Mesenchymal stem cell (in vitro differentiated cells and primary cell): ENCODE data around the gene DIAPH2.

ENCODE experiments used
- DNase-seq: peaks from one replicate; pipeline ENCODE4 v3.0.0-alpha.2; 2013
- H2AFZ ChIP-seq: one replicate; pipeline ENCODE4 v1.6.1; 2013; ENCODE audit warnings: low read depth, mild to moderate bottlenecking, control low read depth, inconsistent platforms, low read length, moderate library complexity
- H2AK5ac ChIP-seq: 2 replicates; pipeline ENCODE4 v1.6.1; 2013; ENCODE audit warnings: low read length, moderate library complexity, mild to moderate bottlenecking, inconsistent platforms; ENCODE audit not compliant: severe bottlenecking
- H2BK120ac ChIP-seq: one replicate; pipeline ENCODE4 v1.6.1; 2013; ENCODE audit warnings: low read depth, mild to moderate bottlenecking, inconsistent platforms, low read length, moderate library complexity
- H2BK12ac ChIP-seq, 2 experiments: one replicate each; pipeline ENCODE4 v1.6.1; 2013; ENCODE audit warnings: inconsistent platforms in 2 of 2, low read length in 2 of 2, mild to moderate bottlenecking in 2 of 2, moderate library complexity in 2 of 2, control low read depth in 1 of 2
- H2BK15ac ChIP-seq: one replicate; pipeline ENCODE4 v1.6.1; 2013; ENCODE audit warnings: mild to moderate bottlenecking, low read depth, inconsistent platforms; ENCODE audit not compliant: poor library complexity, severe bottlenecking
- H2BK5ac ChIP-seq: 2 replicates; pipeline ENCODE4 v1.6.1; 2013; ENCODE audit warnings: low read depth, mild to moderate bottlenecking, low read length, control low read depth, inconsistent platforms; ENCODE audit not compliant: poor library complexity, severe bottlenecking
- H3K14ac ChIP-seq, 2 experiments: one replicate each; pipeline ENCODE4 v1.6.1; 2013; ENCODE audit warnings: inconsistent platforms in 2 of 2, low read length in 2 of 2, control low read depth in 1 of 2, mild to moderate bottlenecking in 1 of 2, moderate library complexity in 1 of 2
- H3K18ac ChIP-seq, 2 experiments: one replicate each; pipeline ENCODE4 v1.6.1; 2013; ENCODE audit warnings: inconsistent platforms in 2 of 2, low read length in 2 of 2, control low read depth in 1 of 2, low read depth in 1 of 2, mild to moderate bottlenecking in 1 of 2
- H3K23ac ChIP-seq, 2 experiments: one replicate each; pipeline ENCODE4 v1.6.1; 2013; ENCODE audit warnings: inconsistent platforms in 2 of 2, low read length in 2 of 2, mild to moderate bottlenecking in 2 of 2, moderate library complexity in 2 of 2, control low read depth in 1 of 2
- H3K27ac ChIP-seq: 2 replicates; pipeline ENCODE4 v1.5.1; 2013; ENCODE audit warnings: mild to moderate bottlenecking, moderate library complexity, low read length, control low read depth, inconsistent platforms; ENCODE audit not compliant: poor library complexity, severe bottlenecking
- H3K27me3 ChIP-seq, 2 experiments: 2 replicates each; pipeline versions ENCODE4 v1.6.1 to v1.7.0; 2013; ENCODE audit warnings: low read length in 2 of 2, mild to moderate bottlenecking in 2 of 2, moderate library complexity in 2 of 2, control low read depth in 1 of 2, inconsistent platforms in 1 of 2; ENCODE audit not compliant: control insufficient read depth in 1 of 2, insufficient read depth in 1 of 2
- H3K36me3 ChIP-seq, 2 experiments: 2 replicates each; pipeline versions ENCODE4 v1.6.1 to v1.7.0; 2013; ENCODE audit warnings: low read length in 2 of 2, control low read depth in 1 of 2, inconsistent platforms in 1 of 2, low read depth in 1 of 2, mild to moderate bottlenecking in 1 of 2; ENCODE audit not compliant: insufficient read depth in 2 of 2, control insufficient read depth in 1 of 2
- H3K4ac ChIP-seq, 2 experiments: one replicate each; pipeline ENCODE4 v1.6.1; 2013; ENCODE audit warnings: inconsistent platforms in 2 of 2, low read length in 2 of 2, mild to moderate bottlenecking in 2 of 2, moderate library complexity in 2 of 2, control low read depth in 1 of 2, low read depth in 1 of 2
- H3K4me1 ChIP-seq: 2 replicates; pipeline ENCODE4 v1.6.1; 2013; ENCODE audit warnings: low read depth, low read length, control low read depth; ENCODE audit not compliant: control insufficient read depth, insufficient read depth
- H3K4me2 ChIP-seq: 2 replicates; pipeline ENCODE4 v1.6.1; 2013; ENCODE audit warnings: low read length, mild to moderate bottlenecking, inconsistent platforms; ENCODE audit not compliant: poor library complexity, severe bottlenecking
- H3K4me3 ChIP-seq, 2 experiments: 2 replicates each; pipeline versions ENCODE4 v1.5.1 to v1.7.0; 2013; ENCODE audit warnings: low read length in 2 of 2, mild to moderate bottlenecking in 2 of 2, control low read depth in 1 of 2, low read depth in 1 of 2; ENCODE audit not compliant: insufficient read depth in 1 of 2
- H3K79me1 ChIP-seq: replicated peaks from 2 replicates; pipeline ENCODE4 v1.6.1; 2013; ENCODE audit warnings: mild to moderate bottlenecking, control low read depth, low read length, inconsistent platforms; ENCODE audit not compliant: poor library complexity, severe bottlenecking
- H3K9ac ChIP-seq: 2 replicates; pipeline ENCODE4 v1.7.0; 2013; ENCODE audit warnings: mild to moderate bottlenecking, low read length, moderate library complexity
- H3K9me3 ChIP-seq: 2 replicates; pipeline ENCODE4 v1.7.0; 2013; ENCODE audit warnings: mild to moderate bottlenecking, low read length; ENCODE audit not compliant: control insufficient read depth
- H4K8ac ChIP-seq: one replicate; pipeline ENCODE4 v1.6.1; 2013; ENCODE audit warnings: inconsistent platforms, mild to moderate bottlenecking, low read length, moderate library complexity
- H4K91ac ChIP-seq: one replicate; pipeline ENCODE4 v1.6.1; 2013; ENCODE audit warnings: mild to moderate bottlenecking, low read length, inconsistent platforms
- WGBS: methylation state at CpG from one replicate; pipeline ENCODE4 v1.1.7; 2013; ENCODE audit warnings: mixed read lengths; 5-methylcytosine and 5-hydroxymethylcytosine counted together

Gene DIAPH2

DNA sequence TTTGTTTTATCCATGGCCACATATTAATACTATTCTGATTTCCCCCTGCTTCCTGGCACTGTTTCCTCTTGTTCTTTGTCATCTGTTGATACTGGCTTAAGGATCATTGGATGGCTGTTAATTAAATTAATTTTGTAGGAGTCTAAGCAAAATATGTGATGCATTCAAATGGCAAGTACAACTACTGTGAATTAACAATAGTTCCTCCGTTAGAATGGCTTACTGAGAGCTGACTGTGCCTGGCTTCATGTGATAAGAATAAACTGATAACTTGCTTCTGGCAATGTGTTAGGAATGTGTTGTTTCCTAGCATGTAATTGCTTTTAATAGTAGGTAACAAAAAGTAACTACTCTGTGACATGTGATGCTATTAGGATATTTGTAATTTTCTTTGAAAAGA lies 297.5 kb downstream of the DIAPH2 start:
- no peak overlapping the region for H2BK120ac ChIP-seq
- no peak overlapping the region for H3K18ac ChIP-seq
- H3K23ac ChIP-seq, result no peak overlapping the region
- no peak overlapping the region for H2BK15ac ChIP-seq
- H4K8ac ChIP-seq, result no peak overlapping the region
- 36% methylated on average over 1 of the region's 1 CpG for WGBS
- H3K9me3 ChIP-seq, result no peaks in the 10 kb centered on the region
- H3K4ac ChIP-seq, result no peak overlapping the region
- no peaks in the 10 kb centered on the region for H3K79me1 ChIP-seq
- no peak overlapping the region for H3K9ac ChIP-seq
- no peaks in the 10 kb centered on the region for H3K4me1 ChIP-seq
- H3K36me3 ChIP-seq, result peaks cover 0 to 7% of the 10 kb centered on the region in 2 experiments
- H3K4me2 ChIP-seq, result no peak overlapping the region
- H2AFZ ChIP-seq, result no peak overlapping the region
- H2BK5ac ChIP-seq, result no peak overlapping the region
- no peak overlapping the region for H3K4me3 ChIP-seq
- no peak overlapping the region for H2BK12ac ChIP-seq
- H3K27ac ChIP-seq, result no peak overlapping the region
- H4K91ac ChIP-seq, result no peak overlapping the region
- H3K27me3 ChIP-seq, result no peaks in the 10 kb centered on the region
- no peak overlapping the region for H3K14ac ChIP-seq
- no peak for DNase-seq
- no peak overlapping the region for H2AK5ac ChIP-seq

GRCh38 chrX:96984538-96984937 lies 299.9 kb downstream of the DIAPH2 start:
- Histone ChIP-seq H4K8ac (no peak overlapping the region), H3K4ac (no peak overlapping the region), H2BK5ac (no peak overlapping the region), H4K91ac (no peak overlapping the region), H3K4me3 (no peak overlapping the region), H3K27me3 (no peaks in the 10 kb centered on the region), H3K36me3 (no peaks in the 10 kb centered on the region), H3K9ac (no peak overlapping the region), H3K9me3 (no peaks in the 10 kb centered on the region), H3K79me1 (no peaks in the 10 kb centered on the region), H3K4me2 (no peak overlapping the region), H2AFZ (no peak overlapping the region), H3K18ac (no peak overlapping the region), H3K27ac (no peak overlapping the region), H2BK15ac (no peak overlapping the region), H3K23ac (no peak overlapping the region), H3K4me1 (no peaks in the 10 kb centered on the region), H3K14ac (no peak overlapping the region), H2BK12ac (no peak overlapping the region), H2BK120ac (no peak overlapping the region), H2AK5ac (no peak overlapping the region)
- no peak for DNase-seq
- whole genome bisulfite sequencing, result 77% methylated on average over 3 of the region's 3 CpGs

- WGBS, result no CpG with 5 or more reads among the region's 2 CpGs
- no peaks in the 10 kb centered on the region for H3K79me1 ChIP-seq
- no peak overlapping the region for H3K9ac ChIP-seq
- H2BK12ac ChIP-seq, result no peak overlapping the region
- no peak overlapping the region for H4K8ac ChIP-seq
- H2BK120ac ChIP-seq, result no peak overlapping the region
- H3K4me1 ChIP-seq, result no peaks in the 10 kb centered on the region
- no peak overlapping the region for H2AK5ac ChIP-seq
- no peak overlapping the region for H3K27ac ChIP-seq
- no peaks in the 10 kb centered on the region for H3K9me3 ChIP-seq
- no peaks in the 10 kb centered on the region for H3K36me3 ChIP-seq
- H3K27me3 ChIP-seq, result no peaks in the 10 kb centered on the region
- no peak overlapping the region for H3K23ac ChIP-seq
- no peak overlapping the region for H3K18ac ChIP-seq
- no peak overlapping the region for H3K4ac ChIP-seq
- no peak for DNase-seq
- H3K4me3 ChIP-seq, result no peak overlapping the region
- H2BK5ac ChIP-seq, result no peak overlapping the region
- H3K4me2 ChIP-seq, result no peak overlapping the region
- no peak overlapping the region for H3K14ac ChIP-seq
- H2AFZ ChIP-seq, result no peak overlapping the region
- no peak overlapping the region for H4K91ac ChIP-seq
- no peak overlapping the region for H2BK15ac ChIP-seq
Observed at GRCh38 chrX:96985046-96985445, 300.4 kb downstream of the DIAPH2 start.

DNA sequence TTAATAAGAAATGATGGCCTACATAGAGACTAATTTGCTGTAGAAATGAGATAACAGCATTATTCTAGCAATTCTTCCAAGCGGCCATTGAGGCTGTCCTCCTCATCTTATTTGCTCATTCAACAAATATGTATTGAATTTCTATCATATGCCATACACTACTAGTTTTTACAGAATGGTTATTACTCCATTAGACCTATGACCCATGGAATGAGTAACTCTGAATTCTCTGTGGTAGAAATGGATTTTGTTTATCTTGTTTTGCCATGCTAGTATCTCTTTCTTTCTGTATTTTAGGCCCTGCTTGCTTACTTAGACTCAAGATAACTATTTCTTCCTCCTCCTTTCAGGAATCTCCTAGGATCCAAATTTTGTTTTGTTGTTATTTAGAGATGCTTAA lies 302.6 kb downstream of the DIAPH2 start:
- peak; percentile 32 for DNase-seq
- no peak overlapping the region for H3K4me2 ChIP-seq
- no peak overlapping the region for H2AK5ac ChIP-seq
- H3K4me3 ChIP-seq, result no peak overlapping the region
- H2BK12ac ChIP-seq, result no peak overlapping the region
- no peak overlapping the region for H2BK5ac ChIP-seq
- H3K27me3 ChIP-seq, result no peaks in the 10 kb centered on the region
- H3K14ac ChIP-seq, result no peak overlapping the region
- H2AFZ ChIP-seq, result no peak overlapping the region
- no peak overlapping the region for H3K9ac ChIP-seq
- H3K27ac ChIP-seq, result no peak overlapping the region
- no peak overlapping the region for H3K18ac ChIP-seq
- H2BK120ac ChIP-seq, result no peak overlapping the region
- WGBS, result no CpG with 5 or more reads among the region's 1 CpG
- no peaks in the 10 kb centered on the region for H3K9me3 ChIP-seq
- H3K4me1 ChIP-seq, result no peaks in the 10 kb centered on the region
- no peaks in the 10 kb centered on the region for H3K36me3 ChIP-seq
- H3K4ac ChIP-seq, result no peak overlapping the region
- H3K79me1 ChIP-seq, result no peaks in the 10 kb centered on the region
- no peak overlapping the region for H2BK15ac ChIP-seq
- no peak overlapping the region for H3K23ac ChIP-seq
- no peak overlapping the region for H4K8ac ChIP-seq
- H4K91ac ChIP-seq, result no peak overlapping the region
